Activated CD4-positive, alpha-beta memory T cell treated with anti-CD3 and anti-CD28 coated beads for 36 hours (primary cell): ENCODE measurements around the gene PTPRN. TPM values are rescaled to one million over a fixed set of nuclear protein-coding genes. Genes with fewer than 3 reads are reported as not detected.

Source experiments
- CTCF ChIA-PET: fragments of 350-600 bp; sonication (Branson Sonifier 250); formaldehyde crosslinking; loops from one replicate; lab custom pipeline; 2021; ENCODE audit warnings: antibody characterized with exemption, inconsistent platforms; lab: Charles Lee
- POLR2A ChIA-PET: fragments of 350-600 bp; sonication (Branson Sonifier 250); formaldehyde crosslinking; loops from one replicate; lab custom pipeline; 2021; ENCODE audit warnings: antibody characterized with exemption; lab: Charles Lee
- DNase-seq: peaks from one replicate; pipeline ENCODE4 v3.0.0-alpha.2; 2020
- H3K27ac Mint-ChIP-seq: one replicate; pipeline ENCODE4 v1.8.0; 2021; ENCODE audit warnings: mixed read lengths
- H3K27me3 Mint-ChIP-seq: one replicate; pipeline ENCODE4 v1.8.0; 2021; ENCODE audit warnings: mixed read lengths
- H3K36me3 Mint-ChIP-seq: one replicate; pipeline ENCODE4 v1.8.0; 2021; ENCODE audit warnings: mixed read lengths
- H3K4me1 Mint-ChIP-seq: one replicate; pipeline ENCODE4 v1.8.0; 2021; ENCODE audit warnings: low read depth, mixed read lengths
- H3K4me3 Mint-ChIP-seq: one replicate; pipeline ENCODE4 v1.8.0; 2021; ENCODE audit warnings: mild to moderate bottlenecking, mixed read lengths
- H3K9me3 Mint-ChIP-seq: one replicate; pipeline ENCODE4 v1.8.0; 2021; ENCODE audit warnings: mixed read lengths
- intact Hi-C: fragments of 100-400 bp; cut with micrococcal nuclease; formaldehyde crosslinking; loops from one replicate; pipeline ENCODE4 v1.15.1; 2023
- total RNA-seq, 2 experiments: library from RNA; stranded (reverse); gene quantifications; one replicate each; pipeline ENCODE4 v1.2.3, GENCODE V29; 2021

PTPRN gene
- total RNA-seq, 2 experiments from 2014 or later = 0.24 TPM; not detected in 1

DNA sequence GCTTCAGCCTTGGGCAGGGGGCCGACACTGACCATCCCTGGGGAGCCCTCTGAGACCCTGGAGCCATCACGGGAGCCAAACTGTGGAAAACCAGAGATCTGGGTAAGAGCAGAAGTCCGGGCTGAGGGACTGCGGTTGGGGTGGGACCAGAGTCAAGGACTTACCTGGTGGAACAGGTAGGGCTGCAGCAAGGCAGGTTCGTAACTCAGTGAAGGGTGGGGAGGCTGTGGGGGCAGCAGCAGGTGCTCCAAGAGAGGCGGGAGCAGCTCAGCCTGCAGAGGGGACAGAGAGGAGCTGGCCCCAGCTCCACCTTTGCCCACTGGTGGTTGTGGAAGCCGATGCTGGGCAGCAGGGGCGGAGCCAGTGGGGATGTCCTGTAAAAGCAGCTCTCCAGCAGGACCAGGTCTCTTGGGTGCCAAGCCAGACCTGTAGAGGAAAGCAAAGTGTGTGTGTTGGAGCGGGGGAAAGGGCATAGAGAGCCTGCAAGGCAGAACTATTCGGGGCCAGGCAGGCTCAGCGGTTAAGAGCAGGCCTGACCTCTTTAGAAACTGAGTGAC, 6.7 kb downstream of the PTPRN start:
- Mint-ChIP-seq H3K9me3 (no peaks in the 10 kb centered on the region), H3K4me1 (no peaks in the 10 kb centered on the region), H3K27me3 (peaks cover 22% of the 10 kb centered on the region), H3K4me3 (no peak overlapping the region), H3K36me3 (no peaks in the 10 kb centered on the region), H3K27ac (no peak overlapping the region)
- intact Hi-C loops = no loop called here
- CTCF ChIA-PET = interaction anchor here (1.1 to 10.8 kb wide), 4 partner anchors 7 to 322 kb away, joined by 3 to 136 read pairs (median 4); partner anchors contain the start of genes DNAJB2 and NHEJ1
- POLR2A ChIA-PET = no interaction called here
- no peak for DNase-seq

GRCh38 chr2:219300022-219300421, 9.2 kb downstream of the PTPRN start:
- ChIA-PET CTCF (interaction anchor here (0.6 to 10.8 kb wide), 13 partner anchors 9 to 324 kb away, joined by 3 to 136 read pairs (median 3); partner anchors contain the start of genes ANKZF1, ATG9A, DNAJB2 and NHEJ1), POLR2A (interaction anchor here (1.2 kb wide), 1 partner anchor 20 kb away, joined by 4 read pairs; no protein-coding TSS in a partner anchor)
- Mint-ChIP-seq H3K4me3 (no peak overlapping the region), H3K27ac (no peak overlapping the region), H3K36me3 (no peaks in the 10 kb centered on the region), H3K9me3 (no peaks in the 10 kb centered on the region), H3K4me1 (peaks cover 6% of the 10 kb centered on the region), H3K27me3 (peaks cover 11% of the 10 kb centered on the region)
- intact Hi-C loops = no loop called here
- DNase-seq = no peak

DNA sequence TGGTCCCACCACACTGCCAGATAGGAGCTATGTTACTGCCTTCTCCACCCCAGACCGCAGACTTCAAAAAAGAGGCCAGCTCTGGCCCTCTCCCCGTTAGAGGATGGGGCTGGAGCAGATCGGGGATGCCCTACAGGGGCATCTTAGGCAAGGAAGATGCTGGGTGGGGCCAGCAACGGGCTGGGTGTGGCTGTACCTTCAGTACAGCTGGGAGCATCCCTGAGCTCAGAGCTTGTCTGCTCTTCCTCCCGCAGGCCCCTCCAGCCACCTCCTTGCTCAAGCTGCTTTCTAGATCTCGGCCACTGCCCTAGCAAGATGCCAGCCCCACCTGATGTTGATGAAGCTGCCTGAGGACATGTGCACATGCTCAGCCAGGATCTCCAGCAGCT, 9.8 kb downstream of the PTPRN start:
- no peak overlapping the region for H3K27ac Mint-ChIP-seq
- DNase-seq = no peak
- H3K27me3 Mint-ChIP-seq = peaks cover 11% of the 10 kb centered on the region
- H3K9me3 Mint-ChIP-seq = no peaks in the 10 kb centered on the region
- no peak overlapping the region for H3K4me3 Mint-ChIP-seq
- intact Hi-C loops = loop anchor here (5.0 kb wide), 1 partner anchor 242 kb away; no protein-coding TSS in a partner anchor
- peaks cover 9% of the 10 kb centered on the region for H3K4me1 Mint-ChIP-seq
- ChIA-PET CTCF (interaction anchor here (0.6 to 10.8 kb wide), 18 partner anchors 9 to 324 kb away, joined by 3 to 136 read pairs (median 4); partner anchors contain the start of genes ABCB6, DNAJB2, NHEJ1 and PTPRN), POLR2A (interaction anchor here (1.2 kb wide), 1 partner anchor 20 kb away, joined by 4 read pairs; no protein-coding TSS in a partner anchor)
- H3K36me3 Mint-ChIP-seq = no peaks in the 10 kb centered on the region

GRCh38 chr2:219298759-219299371, 10.3 kb downstream of the PTPRN start:
- H3K27me3 Mint-ChIP-seq = peaks cover 11% of the 10 kb centered on the region
- no peak overlapping the region for H3K4me3 Mint-ChIP-seq
- no peaks in the 10 kb centered on the region for H3K36me3 Mint-ChIP-seq
- H3K27ac Mint-ChIP-seq = no peak overlapping the region
- POLR2A ChIA-PET = interaction anchor here (1.2 kb wide), 1 partner anchor 19 kb away, joined by 4 read pairs; no protein-coding TSS in a partner anchor
- CTCF ChIA-PET = interaction anchor here (0.7 to 10.8 kb wide), 19 partner anchors 10 to 323 kb away, joined by 3 to 136 read pairs (median 4); partner anchors contain the start of genes ABCB6, DNAJB2, NHEJ1 and PTPRN
- intact Hi-C loops = loop anchor here (1.0 to 5.0 kb wide), 3 partner anchors 70 to 242 kb away; partner anchors contain the start of genes ANKZF1, ATG9A and NHEJ1
- H3K9me3 Mint-ChIP-seq = no peaks in the 10 kb centered on the region
- DNase-seq = peak; percentile 93
- H3K4me1 Mint-ChIP-seq = peaks cover 11% of the 10 kb centered on the region

DNA sequence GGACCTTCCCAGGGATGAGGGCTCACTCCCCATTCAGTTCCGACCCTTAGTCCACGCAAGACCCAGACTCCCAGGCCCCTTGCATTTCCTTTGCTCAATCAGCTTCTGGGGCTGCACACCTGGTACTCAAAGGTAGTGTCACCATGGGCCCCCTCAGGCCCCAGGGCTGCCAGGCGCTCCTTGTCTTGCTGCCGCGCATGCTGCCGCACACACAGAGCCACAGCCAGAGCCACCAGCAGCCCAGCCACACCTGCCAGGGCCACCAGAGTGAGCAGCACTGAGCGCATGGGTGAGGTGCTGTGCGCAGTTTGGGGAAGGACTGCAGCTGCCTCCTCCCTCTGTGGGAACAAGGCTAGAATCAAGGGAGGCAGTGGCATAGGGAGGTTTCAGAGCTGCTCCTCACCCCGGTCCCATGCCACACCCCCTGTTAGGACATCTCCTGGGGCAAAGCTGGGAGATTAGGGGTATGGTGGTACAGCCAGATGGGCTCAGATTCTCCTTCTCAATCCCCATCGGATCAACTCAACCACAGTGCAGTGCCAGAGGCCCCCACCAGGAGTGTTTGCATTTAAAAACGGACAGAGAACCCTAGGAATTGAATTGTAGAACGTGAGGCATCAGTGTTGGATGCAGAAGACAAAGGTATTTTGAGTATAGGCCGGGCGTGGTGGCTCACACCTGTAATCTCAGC, 11.3 kb downstream of the PTPRN start:
- Mint-ChIP-seq H3K4me1 (peaks cover 11% of the 10 kb centered on the region), H3K9me3 (no peaks in the 10 kb centered on the region), H3K27ac (peak overlapping the region; percentile 28), H3K4me3 (no peak overlapping the region), H3K27me3 (peaks cover 9% of the 10 kb centered on the region), H3K36me3 (no peaks in the 10 kb centered on the region)
- POLR2A ChIA-PET = interaction anchor here (1.0 kb wide), 1 partner anchor 20 kb away, joined by 3 read pairs; no protein-coding TSS in a partner anchor
- CTCF ChIA-PET = interaction anchor here (0.6 to 10.8 kb wide), 9 partner anchors 16 to 239 kb away, joined by 3 to 136 read pairs (median 5); partner anchors contain the start of genes ABCB6, DNAJB2 and NHEJ1
- intact Hi-C loops = loop anchor here (1.0 to 5.0 kb wide), 3 partner anchors 69 to 241 kb away; partner anchors contain the start of genes ANKZF1, ATG9A and NHEJ1
- DNase-seq = no peak

- H3K27me3 Mint-ChIP-seq = peaks cover 9% of the 10 kb centered on the region
- peaks cover 11% of the 10 kb centered on the region for H3K4me1 Mint-ChIP-seq
- H3K36me3 Mint-ChIP-seq = no peaks in the 10 kb centered on the region
- CTCF ChIA-PET = interaction anchor here (0.8 to 10.8 kb wide), 9 partner anchors 17 to 238 kb away, joined by 3 to 252 read pairs (median 38); partner anchors contain the start of genes ANKZF1, ATG9A, DNAJB2 and NHEJ1
- DNase-seq = no peak
- no peaks in the 10 kb centered on the region for H3K9me3 Mint-ChIP-seq
- H3K4me3 Mint-ChIP-seq = no peak overlapping the region
- H3K27ac Mint-ChIP-seq = no peak overlapping the region
- POLR2A ChIA-PET = interaction anchor here (1.0 to 4.1 kb wide), 2 partner anchors 19 kb away, joined by 3 to 34 read pairs; partner anchors contain the start of gene DNAJB2
- intact Hi-C loops = loop anchor here (5.0 kb wide), 1 partner anchor 240 kb away; no protein-coding TSS in a partner anchor
These were observed 12.4 kb downstream of the PTPRN start for GRCh38 chr2:219296631-219297391.

DNA sequence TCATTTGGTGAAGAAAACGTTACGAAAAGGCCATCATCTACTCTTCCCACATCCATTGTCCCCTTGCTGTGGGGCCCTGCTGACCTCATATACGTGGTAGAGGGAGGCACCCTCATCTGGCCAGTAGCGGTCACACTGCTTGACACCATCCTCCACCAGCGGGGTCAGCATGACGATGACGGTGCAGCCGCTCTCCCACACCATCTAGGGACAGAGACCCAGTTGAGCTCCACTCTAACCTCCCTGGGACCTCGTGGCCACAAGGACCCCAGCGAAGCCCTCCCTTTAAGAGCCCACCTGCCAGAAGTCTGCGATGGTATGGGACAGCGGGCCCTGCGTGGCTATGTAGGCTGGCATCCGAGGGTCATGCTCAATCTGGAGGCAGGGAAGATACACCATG, 13.1 kb downstream of the PTPRN start:
- Mint-ChIP-seq H3K4me1 (peaks cover 11% of the 10 kb centered on the region), H3K27me3 (peaks cover 9% of the 10 kb centered on the region), H3K36me3 (no peaks in the 10 kb centered on the region), H3K27ac (no peak overlapping the region), H3K4me3 (no peak overlapping the region), H3K9me3 (no peaks in the 10 kb centered on the region)
- ChIA-PET POLR2A (interaction anchor here (1.5 to 4.1 kb wide), 3 partner anchors 18 to 137 kb away, joined by 5 to 34 read pairs (median 11); partner anchors contain the start of genes DNAJB2, TUBA4A and TUBA4B), CTCF (interaction anchor here (0.7 to 10.8 kb wide), 16 partner anchors 10 to 201 kb away, joined by 3 to 252 read pairs (median 16); partner anchors contain the start of genes ABCB6, ANKZF1, ATG9A and CNPPD1)
- DNase-seq = no peak
- intact Hi-C loops = loop anchor here (5.0 kb wide), 1 partner anchor 239 kb away; no protein-coding TSS in a partner anchor

DNA sequence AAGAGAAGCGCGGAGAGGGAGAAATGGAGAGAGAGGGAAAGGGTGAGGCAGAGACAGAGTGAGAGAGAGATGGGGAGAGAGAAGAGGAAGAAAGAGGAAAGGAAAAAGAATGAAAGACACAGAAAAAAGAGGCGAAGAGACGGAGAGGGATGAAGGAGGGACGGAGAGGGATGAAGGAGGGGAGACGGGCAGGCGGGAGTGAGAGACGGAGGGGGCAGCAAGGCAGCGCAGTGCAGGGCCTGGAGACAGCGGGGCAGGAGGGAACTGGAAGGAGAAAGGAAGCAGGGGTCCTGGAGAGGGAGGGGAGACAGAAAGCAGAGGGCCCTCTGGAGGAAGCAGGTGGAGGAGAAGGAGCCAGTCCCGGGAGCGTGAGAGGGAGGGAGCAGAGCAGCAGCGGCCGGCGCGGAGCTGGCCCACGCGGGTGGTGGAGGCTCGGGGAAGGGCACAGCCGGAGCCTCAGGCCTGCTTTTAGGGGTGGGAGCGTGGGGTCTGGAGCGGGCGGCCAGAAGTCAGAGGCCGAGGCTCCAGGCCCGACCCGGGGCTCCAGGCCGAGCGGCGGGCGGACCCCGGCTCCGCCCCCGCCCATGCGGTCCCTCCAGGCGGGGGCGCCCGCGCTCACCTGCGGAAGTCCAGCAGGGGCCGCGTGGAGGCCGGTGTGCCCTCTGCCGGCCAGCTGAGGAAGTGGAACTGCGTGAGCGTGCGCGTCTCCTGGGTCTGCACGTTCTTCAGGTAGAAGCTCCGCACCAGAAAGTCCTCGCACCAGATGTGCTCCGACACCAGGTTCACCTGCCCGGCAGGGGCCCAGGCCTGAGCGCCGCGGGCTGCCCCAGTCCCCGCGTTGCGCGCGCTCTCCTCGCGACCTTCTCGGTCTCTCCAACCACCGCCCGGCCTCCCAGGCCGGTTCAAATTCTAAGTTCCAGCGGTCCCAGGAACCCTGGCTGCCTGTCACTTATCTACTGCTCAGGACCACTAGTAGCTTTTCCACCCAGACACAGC, 14.5 kb downstream of the PTPRN start:
- ChIA-PET POLR2A (interaction anchor here (0.8 to 4.1 kb wide), 14 partner anchors 10 to 135 kb away, joined by 3 to 34 read pairs (median 4); partner anchors contain the start of genes ABCB6, ANKZF1, ATG9A and CNPPD1), CTCF (interaction anchor here (0.6 to 10.8 kb wide), 65 partner anchors 8 to 608 kb away, joined by 3 to 252 read pairs (median 5); partner anchors contain the start of genes ABCB6, ANKZF1, ATG9A and CNPPD1)
- Mint-ChIP-seq H3K27ac (peak overlapping the region; percentile 21), H3K36me3 (no peaks in the 10 kb centered on the region), H3K4me1 (peaks cover 11% of the 10 kb centered on the region), H3K4me3 (peak overlapping the region; percentile 55), H3K9me3 (no peaks in the 10 kb centered on the region), H3K27me3 (peaks cover 7% of the 10 kb centered on the region)
- intact Hi-C loops = loop anchor here (1.0 to 5.0 kb wide), 4 partner anchors 15 to 237 kb away; partner anchors contain the start of genes CNPPD1 and DNAJB2
- DNase-seq = peak; percentile 92

GRCh38 chr2:219293736-219294231, 15.4 kb downstream of the PTPRN start:
- H3K36me3 Mint-ChIP-seq = no peaks in the 10 kb centered on the region
- no peaks in the 10 kb centered on the region for H3K9me3 Mint-ChIP-seq
- intact Hi-C loops = loop anchor here (2.0 kb wide), 1 partner anchor 117 kb away; the partner anchor contains the start of gene CNPPD1
- peaks cover 11% of the 10 kb centered on the region for H3K4me1 Mint-ChIP-seq
- H3K4me3 Mint-ChIP-seq = no peak overlapping the region
- POLR2A ChIA-PET = interaction anchor here (1.3 to 4.1 kb wide), 4 partner anchors 9 to 64 kb away, joined by 4 to 34 read pairs (median 13); partner anchors contain the start of genes ANKZF1, ATG9A and DNAJB2
- CTCF ChIA-PET = interaction anchor here (0.7 to 10.8 kb wide), 9 partner anchors 14 to 335 kb away, joined by 3 to 252 read pairs (median 16); partner anchors contain the start of genes ABCB6, CDK5R2, DNAJB2 and GLB1L
- no peak overlapping the region for H3K27ac Mint-ChIP-seq
- DNase-seq = peak; percentile 8
- peaks cover under 1% of the 10 kb centered on the region for H3K27me3 Mint-ChIP-seq
